ENCODE measurements around the gene IL10RA. TPM values are rescaled to one million over a fixed set of nuclear protein-coding genes. Genes with fewer than 3 reads are reported as not detected.

IL10RA gene
- total RNA-seq, 1 donor from 2014 or later, result 0.25 TPM

DNA sequence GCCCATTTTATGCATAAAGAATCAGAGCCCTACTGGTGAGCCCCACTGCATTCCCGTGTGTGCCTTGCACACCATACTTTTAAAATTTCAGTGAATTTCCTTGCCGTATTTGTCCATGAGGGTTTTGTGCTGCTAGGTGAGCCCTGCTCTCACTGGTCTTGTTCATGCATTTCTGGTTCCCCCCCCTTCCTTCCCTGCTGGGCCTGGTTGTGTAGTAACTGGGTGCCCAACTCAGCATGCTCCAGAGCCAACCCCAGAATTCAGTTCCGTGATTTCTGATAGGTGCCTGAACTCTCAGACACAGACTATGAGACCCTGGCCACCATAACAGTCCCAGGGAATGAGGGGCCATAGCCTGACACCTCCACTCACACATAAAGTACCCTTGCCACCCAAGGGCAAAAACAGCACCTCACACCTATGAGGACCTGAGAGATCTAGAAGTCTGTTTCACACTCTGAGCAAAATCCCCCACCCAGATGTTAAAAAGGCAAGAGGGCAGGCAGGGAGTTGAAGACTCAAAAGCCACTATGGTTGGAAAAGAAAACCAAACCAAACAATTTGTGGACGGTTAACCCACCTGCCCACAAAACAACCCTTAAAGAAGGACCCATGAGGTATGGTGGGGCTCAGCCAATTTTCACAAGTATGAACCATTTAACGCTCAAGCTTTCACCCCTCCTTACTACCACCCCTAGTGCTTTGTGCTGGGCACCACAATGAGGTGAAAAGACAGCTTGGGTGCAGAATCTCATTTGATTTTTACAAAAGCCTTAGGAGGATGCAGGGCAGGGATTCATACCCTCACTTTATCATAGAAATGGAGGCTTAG is 16.8 kb upstream of the IL10RA start:
- DNase-seq (ENCODE audit: low read depth), result no peak

DNA sequence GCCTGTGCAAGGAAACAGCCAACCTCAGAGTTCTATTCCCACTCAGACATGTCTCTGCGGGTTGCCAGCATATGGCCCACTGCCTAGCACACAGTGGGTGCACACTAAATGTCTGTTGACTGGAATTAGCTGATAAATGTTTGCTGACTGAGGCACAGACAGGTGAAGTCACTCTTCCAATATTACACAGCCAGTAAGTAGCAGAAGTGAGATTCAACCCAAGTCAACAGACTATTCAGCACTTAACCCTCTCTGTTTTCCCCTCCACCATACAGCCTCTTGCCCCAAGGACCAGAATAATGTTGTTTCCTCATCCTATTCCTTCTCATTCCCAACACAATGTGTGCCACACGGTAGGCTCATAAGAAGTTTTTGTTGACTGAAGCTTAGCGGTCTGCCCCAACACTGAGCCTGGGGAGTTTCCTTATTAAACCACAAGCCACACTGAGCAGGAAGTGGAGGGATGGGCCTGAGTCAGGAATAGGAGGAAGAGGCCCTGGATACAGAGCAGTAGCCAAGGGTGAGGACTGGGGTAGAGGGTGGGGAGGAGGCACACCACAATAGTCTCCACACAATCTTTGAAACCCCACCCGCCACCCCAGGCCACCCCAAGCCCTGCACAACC is 15.7 kb upstream of the IL10RA start:
- Histone ChIP-seq H3K36me3 (ENCODE audit: control insufficient read depth, insufficient read depth, low read length) (no peaks in the 10 kb centered on the region), H3K4me3 (ENCODE audit: low read depth, low read length) (no peak overlapping the region), H3K27me3 (ENCODE audit: control insufficient read depth, insufficient read depth, low read length) (no peaks in the 10 kb centered on the region)
- no peak for DNase-seq (ENCODE audit: low read depth)
- TF ChIP-seq, protein P1, sequence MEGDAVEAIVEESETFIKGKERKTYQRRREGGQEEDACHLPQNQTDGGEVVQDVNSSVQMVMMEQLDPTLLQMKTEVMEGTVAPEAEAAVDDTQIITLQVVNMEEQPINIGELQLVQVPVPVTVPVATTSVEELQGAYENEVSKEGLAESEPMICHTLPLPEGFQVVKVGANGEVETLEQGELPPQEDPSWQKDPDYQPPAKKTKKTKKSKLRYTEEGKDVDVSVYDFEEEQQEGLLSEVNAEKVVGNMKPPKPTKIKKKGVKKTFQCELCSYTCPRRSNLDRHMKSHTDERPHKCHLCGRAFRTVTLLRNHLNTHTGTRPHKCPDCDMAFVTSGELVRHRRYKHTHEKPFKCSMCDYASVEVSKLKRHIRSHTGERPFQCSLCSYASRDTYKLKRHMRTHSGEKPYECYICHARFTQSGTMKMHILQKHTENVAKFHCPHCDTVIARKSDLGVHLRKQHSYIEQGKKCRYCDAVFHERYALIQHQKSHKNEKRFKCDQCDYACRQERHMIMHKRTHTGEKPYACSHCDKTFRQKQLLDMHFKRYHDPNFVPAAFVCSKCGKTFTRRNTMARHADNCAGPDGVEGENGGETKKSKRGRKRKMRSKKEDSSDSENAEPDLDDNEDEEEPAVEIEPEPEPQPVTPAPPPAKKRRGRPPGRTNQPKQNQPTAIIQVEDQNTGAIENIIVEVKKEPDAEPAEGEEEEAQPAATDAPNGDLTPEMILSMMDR (IDR thresholded peaks at IDR 0.05; ENCODE audit: insufficient read depth, low read length, poor library complexity, severe bottlenecking), result no peak

More for the DNA sequence above, 16.8 kb upstream of the IL10RA start:
- TF ChIP-seq, protein P1 (IDR thresholded peaks at IDR 0.05; ENCODE audit: insufficient read depth, low read length, poor library complexity, severe bottlenecking), result no peak
- Histone ChIP-seq H3K36me3 (ENCODE audit: control insufficient read depth, insufficient read depth, low read length) (no peaks in the 10 kb centered on the region), H3K4me3 (ENCODE audit: low read depth, low read length) (no peak overlapping the region), H3K27me3 (ENCODE audit: control insufficient read depth, insufficient read depth, low read length) (no peaks in the 10 kb centered on the region)

DNA sequence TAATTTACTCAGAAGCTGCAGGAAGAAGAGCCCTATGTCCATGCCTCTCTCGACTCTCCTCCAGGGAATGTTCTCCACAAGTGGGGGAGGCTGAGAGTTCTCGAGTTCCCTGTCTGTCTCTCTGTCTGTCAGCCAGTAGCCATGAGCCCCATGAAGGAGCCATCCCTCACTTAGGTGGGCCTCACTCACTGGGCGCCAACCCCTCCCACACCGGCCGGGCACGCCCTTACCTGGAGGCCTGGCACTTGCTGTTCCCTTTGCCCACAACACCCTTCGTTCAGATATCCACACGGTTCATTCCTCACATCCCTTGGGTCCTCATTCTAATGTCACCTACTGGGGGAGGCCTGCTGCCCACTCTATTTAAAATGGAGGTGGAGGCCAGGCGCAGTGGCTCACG is 14.2 kb upstream of the IL10RA start:
- TF ChIP-seq, protein P1 (IDR thresholded peaks at IDR 0.05; ENCODE audit: insufficient read depth, low read length, poor library complexity, severe bottlenecking), result no peak
- no peak for DNase-seq (ENCODE audit: low read depth)
- Histone ChIP-seq H3K36me3 (ENCODE audit: control insufficient read depth, insufficient read depth, low read length) (no peaks in the 10 kb centered on the region), H3K27me3 (ENCODE audit: control insufficient read depth, insufficient read depth, low read length) (no peaks in the 10 kb centered on the region), H3K4me3 (ENCODE audit: low read depth, low read length) (no peak overlapping the region)

DNA sequence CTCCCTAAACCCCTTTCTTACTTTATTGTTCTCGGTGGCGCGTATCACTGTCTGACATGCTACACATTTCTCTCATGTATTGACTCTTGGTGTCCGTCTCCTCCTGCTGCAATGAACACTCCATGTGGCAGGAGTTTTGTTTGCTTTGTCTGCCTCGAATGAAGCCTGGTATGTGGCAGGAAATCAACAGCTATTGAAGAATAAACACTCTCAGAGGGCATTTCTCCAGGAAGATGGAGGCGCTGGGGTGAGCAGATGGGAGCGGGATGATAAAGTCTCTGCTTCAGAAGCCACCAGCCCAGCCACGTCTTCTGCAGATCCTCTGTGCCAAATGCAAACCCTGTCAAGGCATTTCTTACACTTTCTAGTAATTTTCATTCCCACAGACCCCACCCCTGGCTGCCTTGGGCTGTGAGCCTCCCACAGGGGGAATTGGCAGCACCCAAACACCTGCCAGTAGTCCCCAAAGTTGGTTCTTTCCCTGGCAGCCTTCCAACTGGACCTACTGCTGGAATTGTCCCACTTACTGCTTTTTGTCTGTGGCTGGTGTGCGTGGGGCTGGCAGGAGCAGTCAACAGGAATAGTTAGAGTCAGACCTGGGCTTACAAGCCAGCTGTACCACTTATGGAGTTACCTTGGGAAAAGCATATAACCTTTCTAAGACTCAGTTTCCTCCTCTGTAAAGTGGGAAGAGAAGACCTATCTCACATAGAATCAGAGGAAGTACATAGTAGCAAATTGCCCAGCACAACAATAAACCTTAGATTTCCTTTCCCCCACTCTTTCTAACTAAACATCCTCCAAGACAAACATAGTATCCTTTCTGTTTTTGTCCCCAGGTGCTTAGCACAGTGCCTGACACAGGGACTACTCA is 13.3 kb upstream of the IL10RA start:
- Histone ChIP-seq H3K27me3 (ENCODE audit: control insufficient read depth, insufficient read depth, low read length) (no peaks in the 10 kb centered on the region), H3K36me3 (ENCODE audit: control insufficient read depth, insufficient read depth, low read length) (no peaks in the 10 kb centered on the region), H3K4me3 (ENCODE audit: low read depth, low read length) (no peak overlapping the region)
- TF ChIP-seq, protein P1 (IDR thresholded peaks at IDR 0.05; ENCODE audit: insufficient read depth, low read length, poor library complexity, severe bottlenecking), result no peak
- no peak for DNase-seq (ENCODE audit: low read depth)

DNA sequence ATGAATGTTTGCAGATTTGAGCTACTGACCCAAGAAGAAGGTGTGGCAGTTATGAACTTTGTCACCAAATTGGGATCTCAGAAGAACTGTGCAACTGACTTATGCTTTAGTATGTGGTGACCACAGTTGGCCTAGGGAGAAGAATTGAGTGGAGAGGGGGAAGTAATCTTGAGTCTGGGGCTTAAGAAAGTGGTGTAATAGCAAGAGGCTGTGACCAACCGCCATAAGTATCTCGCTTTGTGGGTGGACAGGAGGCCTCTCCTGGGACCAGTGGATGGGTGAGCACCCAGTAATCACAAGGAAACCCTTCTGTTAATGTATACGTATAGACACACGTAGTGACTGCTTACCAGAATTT is 12.7 kb upstream of the IL10RA start:
- no peak overlapping the region for H3K4me3 ChIP-seq (ENCODE audit: low read depth, low read length)
- H3K36me3 ChIP-seq (ENCODE audit: control insufficient read depth, insufficient read depth, low read length), result no peaks in the 10 kb centered on the region
- H3K27me3 ChIP-seq (ENCODE audit: control insufficient read depth, insufficient read depth, low read length), result no peaks in the 10 kb centered on the region
- TF ChIP-seq, protein P1 (IDR thresholded peaks at IDR 0.05; ENCODE audit: insufficient read depth, low read length, poor library complexity, severe bottlenecking), result no peak
- DNase-seq (ENCODE audit: low read depth), result no peak
